HCT116 (cell line): ENCODE measurements around the gene CCND1. TPM values are rescaled to one million over a fixed set of nuclear protein-coding genes. Genes with fewer than 3 reads are reported as not detected.

Source experiments
- ATAC-seq: fragments of 200-7000 bp; cut with Tn5 transposase; 2 replicates; pipeline ENCODE4 v1.9.1; 2020; ENCODE audit warnings: mild to moderate bottlenecking, moderate library complexity
- BruUV-seq: library from RNA; stranded (reverse); fragments of 400-500 nt; replicated peaks from 2 replicates; lab custom pipeline; 2021; lab: Mats Ljungman, UMichigan
- CTCF ChIA-PET: fragments of 300-600 bp; sonication (Branson Sonifier 250); formaldehyde crosslinking; loops from one replicate; lab custom pipeline; 2021; ENCODE audit warnings: antibody characterized with exemption; lab: Charles Lee
- POLR2A ChIA-PET: fragments of 300-600, 350-600 bp; sonication (Branson Sonifier 250); formaldehyde crosslinking; loops from one replicate; lab custom pipeline; 2021; ENCODE audit warnings: antibody characterized with exemption; lab: Charles Lee
- RAD21 ChIA-PET, 2 experiments: fragments of 300-600 bp; sonication (Branson Sonifier 250); formaldehyde crosslinking; loops; one replicate each; lab custom pipeline; 2023; ENCODE audit warnings: low total read pairs in 2 of 2; ENCODE audit not compliant: uncharacterized antibody in 2 of 2, unreplicated experiment in 2 of 2, low non-redundant PET in 1 of 2; lab: Charles Lee
- DNase-seq: peaks from one replicate; pipeline ENCODE4 v3.0.0-alpha.2; 2010; ENCODE audit warnings: low read depth, low spot score
- H2AFZ ChIP-seq: fragments of 200-600 bp; shearing (Covaris generic), sonication (generic); 2 replicates; pipeline ENCODE4 v1.6.1; 2017; ENCODE audit warnings: low read depth, mixed run types, mixed read lengths, antibody characterized with exemption, low read length; ENCODE audit not compliant: poor library complexity, severe bottlenecking
- H3K27ac ChIP-seq: 2 replicates; pipeline ENCODE4 v1.5.1; 2012; ENCODE audit warnings: low read depth, low read length
- H3K27me3 ChIP-seq: fragments of 200-600 bp; sonication (generic); 2 replicates; pipeline ENCODE4 v1.6.1; 2016; ENCODE audit warnings: mixed run types, low read length, mixed read lengths; ENCODE audit not compliant: insufficient read depth
- H3K36me3 ChIP-seq, 2 experiments: fragments of 200-500 bp in 1 of 2; fragments of 200-600 bp in 1 of 2; sonication (Bioruptor generic) in 1 of 2; sonication (generic) in 1 of 2; 2 replicates each; pipeline versions ENCODE4 v1.5.1 to v1.6.1; 2014 to 2016; ENCODE audit warnings: low read length in 2 of 2, inconsistent platforms in 1 of 2, mixed read lengths in 1 of 2, mixed run types in 1 of 2; ENCODE audit not compliant: insufficient read depth in 2 of 2, control insufficient read depth in 1 of 2
- H3K4me1 ChIP-seq, 2 experiments: fragments of 200-600 bp in 1 of 2; sonication (generic) in 1 of 2; 2 replicates each; pipeline versions ENCODE4 v1.5.1 to v1.6.1; 2012 to 2017; ENCODE audit warnings: low read length in 2 of 2, inconsistent platforms in 1 of 2, mild to moderate bottlenecking in 1 of 2, mixed read lengths in 1 of 2, mixed run types in 1 of 2, moderate library complexity in 1 of 2; ENCODE audit not compliant: insufficient read depth in 2 of 2, control insufficient read depth in 1 of 2
- H3K4me2 ChIP-seq: fragments of 200-600 bp; sonication (generic); 2 replicates; pipeline ENCODE4 v1.6.1; 2017; ENCODE audit warnings: mixed run types, low read length, mixed read lengths
- H3K4me3 ChIP-seq, 2 experiments: fragments of 200-600 bp in 1 of 2; sonication (generic) in 1 of 2; replicated peaks in 1 of 2; 2 replicates each; pipeline ENCODE4 v1.5.1; 2011 to 2016; ENCODE audit warnings: low read length in 2 of 2, control low read depth in 1 of 2, low read depth in 1 of 2, mild to moderate bottlenecking in 1 of 2, mixed read lengths in 1 of 2, mixed run types in 1 of 2
- H3K79me2 ChIP-seq: fragments of 200-600 bp; sonication (generic); 2 replicates; pipeline ENCODE4 v1.6.1; 2017; ENCODE audit warnings: mild to moderate bottlenecking, mixed run types, low read length, moderate library complexity, mixed read lengths; ENCODE audit not compliant: insufficient read depth
- H3K9ac ChIP-seq: fragments of 200-600 bp; sonication (generic); 2 replicates; pipeline ENCODE4 v1.6.1; 2016; ENCODE audit warnings: low read length, mixed read lengths
- H3K9me2 ChIP-seq: fragments of 200-600 bp; sonication (generic), shearing (Covaris generic); 2 replicates; pipeline ENCODE4 v1.6.1; 2017; ENCODE audit warnings: mixed run types, mild to moderate bottlenecking, moderate library complexity; ENCODE audit not compliant: insufficient read depth
- H3K9me3 ChIP-seq, 2 experiments: fragments of 200-500 bp in 1 of 2; fragments of 200-600 bp in 1 of 2; sonication (Bioruptor generic) in 1 of 2; sonication (generic) in 1 of 2; 2 replicates each; pipeline ENCODE4 v1.6.1; 2014 to 2017; ENCODE audit warnings: low read length in 2 of 2, mixed read lengths in 2 of 2, inconsistent platforms in 1 of 2, low read depth in 1 of 2, mild to moderate bottlenecking in 1 of 2, mixed run types in 1 of 2, moderate library complexity in 1 of 2; ENCODE audit not compliant: control insufficient read depth in 1 of 2, insufficient read depth in 1 of 2
- H4K20me1 ChIP-seq: fragments of 200-600 bp; sonication (generic), shearing (Covaris generic); 2 replicates; pipeline ENCODE4 v1.6.1; 2017; ENCODE audit warnings: mixed run types, mild to moderate bottlenecking, moderate library complexity; ENCODE audit not compliant: insufficient read depth
- ATF3 ChIP-seq: IDR thresholded peaks from 2 replicates; pipeline ENCODE4 v1.6.1; 2012
- CTCF ChIP-seq, 3 experiments: fragments of 200-600 bp in 1 of 3; sonication (generic) in 1 of 3; IDR thresholded peaks in 2 of 3; conservative IDR thresholded peaks in 1 of 3; 2 replicates each; pipeline ENCODE4 v1.5.1; 2012 to 2017; ENCODE audit warnings: low read depth in 2 of 3, low read length in 2 of 3, antibody characterized with exemption in 1 of 3, borderline replicate concordance in 1 of 3, control low read depth in 1 of 3, mild to moderate bottlenecking in 1 of 3, mixed read lengths in 1 of 3, mixed run types in 1 of 3, moderate library complexity in 1 of 3; ENCODE audit not compliant: insufficient read depth in 1 of 3
- EGR1 ChIP-seq: IDR thresholded peaks from 2 replicates; pipeline ENCODE4 v1.6.1; 2012; ENCODE audit warnings: low read depth
- EZH2 ChIP-seq: fragments of 200-600 bp; sonication (generic); IDR thresholded peaks from 2 replicates; pipeline ENCODE4 v1.6.1; 2017; ENCODE audit warnings: antibody characterized with exemption, mixed run types
- EZH2phosphoT487 ChIP-seq: fragments of 200-600 bp; IDR thresholded peaks from 2 replicates; pipeline ENCODE4 v1.6.1; 2018; ENCODE audit warnings: antibody characterized with exemption, borderline replicate concordance
- MAX ChIP-seq: IDR thresholded peaks from 2 replicates; pipeline ENCODE4 v1.6.1; 2012
- POLR2AphosphoS5 ChIP-seq: IDR thresholded peaks from 2 replicates; pipeline ENCODE4 v1.6.1; 2011; ENCODE audit warnings: mild to moderate bottlenecking, low read depth, low read length, moderate library complexity
- REST ChIP-seq: IDR thresholded peaks from 2 replicates; pipeline ENCODE4 v1.6.1; 2012; ENCODE audit warnings: low read depth
- SIN3A ChIP-seq: IDR thresholded peaks from 2 replicates; pipeline ENCODE4 v1.6.1; 2012; ENCODE audit warnings: low read depth
- SP1 ChIP-seq: IDR thresholded peaks from 2 replicates; pipeline ENCODE4 v1.6.1; 2012; ENCODE audit warnings: low read depth
- TCF7L2 ChIP-seq: IDR thresholded peaks from 2 replicates; pipeline ENCODE4 v1.7.0; 2011; ENCODE audit warnings: borderline replicate concordance, inconsistent platforms; ENCODE audit not compliant: insufficient read depth, insufficient read length; ENCODE audit errors: extremely low read depth
- YY1 ChIP-seq: IDR thresholded peaks from 2 replicates; pipeline ENCODE4 v1.6.1; 2011; ENCODE audit warnings: low read length, low read depth, moderate library complexity, mild to moderate bottlenecking; ENCODE audit not compliant: insufficient replicate concordance; ENCODE audit errors: extremely low read depth
- ZBTB33 ChIP-seq: IDR thresholded peaks from 2 replicates; pipeline ENCODE4 v1.6.1; 2011; ENCODE audit warnings: mild to moderate bottlenecking, low read length, moderate library complexity; ENCODE audit not compliant: insufficient replicate concordance; ENCODE audit errors: extremely low read depth
- ZFX ChIP-seq: fragments of 450-650 bp; IDR thresholded peaks from 2 replicates; pipeline ENCODE4 v1.6.1; 2017
- ZNF274 ChIP-seq: fragments of 200-500 bp; sonication (Bioruptor generic); IDR thresholded peaks from 2 replicates; pipeline ENCODE4 v1.6.1; 2014; ENCODE audit warnings: mild to moderate bottlenecking, low read depth, low read length, inconsistent platforms
- intact Hi-C: fragments of 100-400 bp; cut with micrococcal nuclease; formaldehyde crosslinking; loops from 2 replicates; pipeline ENCODE4 v1.10.0; 2022
- total RNA-seq: library from RNA; stranded (reverse); gene quantifications from one replicate; pipeline ENCODE4 v1.2.1, GENCODE V29; 2021; ENCODE audit not compliant: unreplicated experiment

Gene CCND1
- total RNA-seq, 1 experiment from 2014 or later = 601 TPM

GRCh38 chr11:69634590-69634989 lies 6.4 kb upstream of the CCND1 start:
- ATAC-seq (no peak), DNase-seq (no peak)
- POLR2A ChIA-PET = interaction anchor here (0.7 to 1.0 kb wide), 2 partner anchors 11 to 191 kb away, joined by 3 read pairs; no protein-coding TSS in a partner anchor
- no peak overlapping the region for H3K4me2 ChIP-seq
- no peak overlapping the region for H3K4me3 ChIP-seq
- H3K9me2 ChIP-seq = no peaks in the 10 kb centered on the region
- no peak overlapping the region for H2AFZ ChIP-seq
- H3K27ac ChIP-seq = no peak overlapping the region
- no TSS peak for BruUV-seq
- no peaks in the 10 kb centered on the region for H3K79me2 ChIP-seq
- no peaks in the 10 kb centered on the region for H3K9me3 ChIP-seq
- TF ChIP-seq ZFX (no peak), REST (no peak), MAX (no peak), EZH2phosphoT487 (no peak), YY1 (no peak), ZNF274 (no peak), POLR2AphosphoS5 (no peak), EGR1 (no peak), SIN3A (no peak), ZBTB33 (no peak), EZH2 (no peak), CTCF (IDR thresholded peaks at IDR 0.05 in 2 of 3, conservative IDR thresholded peaks at IDR 0.05 in 1 of 3; ENCODE audit: borderline replicate concordance in 1 of 3, insufficient read depth in 1 of 3, low read depth in 2 of 3, low read length in 2 of 3) (no peak), ATF3 (no peak), TCF7L2 (no peak), SP1 (no peak)
- no peaks in the 10 kb centered on the region for H3K27me3 ChIP-seq
- H3K4me1 ChIP-seq = peaks cover 10 to 51% of the 10 kb centered on the region in 2 experiments
- no peak overlapping the region for H3K9ac ChIP-seq
- intact Hi-C loops = no loop called here
- CTCF ChIA-PET = no interaction called here
- no peaks in the 10 kb centered on the region for H3K36me3 ChIP-seq
- RAD21 ChIA-PET = no interaction called here
- H4K20me1 ChIP-seq = no peaks in the 10 kb centered on the region
